ENCODE measurements around the gene SAP25. TPM values are rescaled to one million over a fixed set of nuclear protein-coding genes. Genes with fewer than 3 reads are reported as not detected.

The SAP25 gene
- total and polyA plus RNA-seq, 2 of the 8 experiments (the other 6 are each of a cell fraction or from before 2014, with no cell fraction given) = 3.6 to 5.8 TPM

DNA sequence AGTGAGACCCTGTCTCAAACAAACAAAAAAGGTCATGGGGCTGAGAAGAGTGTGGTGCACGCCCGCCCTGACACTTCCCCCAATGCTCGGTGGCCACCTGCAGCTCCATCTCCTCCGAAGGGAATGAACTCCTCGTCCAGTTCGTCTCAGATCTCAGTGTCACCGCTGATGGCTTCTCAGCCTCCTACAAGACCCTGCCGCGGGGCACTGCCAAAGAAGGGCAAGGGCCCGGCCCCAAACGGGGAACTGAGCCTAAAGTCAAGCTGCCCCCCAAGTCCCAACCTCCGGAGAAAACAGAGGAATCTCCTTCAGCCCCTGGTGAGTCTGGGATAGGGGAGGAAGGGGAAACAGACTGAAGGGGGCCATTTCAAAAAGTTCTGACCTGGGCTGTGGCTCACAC, 32.6 kb upstream of the SAP25 start:
- H3K9ac ChIP-seq (replicated peaks in 1 of 4; ENCODE audit: extremely low read depth in 1 of 4, low read depth in 3 of 4, low read length in 3 of 4) = no peak overlapping the region; a peak in 1 of 7 replicates
- peaks cover 0 to 25% (median 17%) of the 10 kb centered on the region in 4 experiments; a peak in 6 of 7 replicates for H3K4me1 ChIP-seq (replicated peaks in 1 of 4; ENCODE audit: control insufficient read depth in 3 of 4, insufficient read depth in 4 of 4, low read length in 3 of 4)
- H3K79me1 ChIP-seq (ENCODE audit: low read depth, low read length) = 0 out of 2 replicates have a peak, but pooled peaks cover 2% of the 10 kb centered on the region
- H3K4me3 ChIP-seq (ENCODE audit: extremely low read depth in 1 of 4, insufficient read depth in 2 of 4, low read depth in 3 of 4, low read length in 4 of 4) = peak overlapping the region in 1 of 4 experiments; percentile 82; a peak in 1 of 8 replicates
- no peak overlapping the region for H2BK20ac ChIP-seq (ENCODE audit: low read length)
- no peaks in the 10 kb centered on the region for H4K20me1 ChIP-seq (replicated peaks in 1 of 2; ENCODE audit: control insufficient read depth in 1 of 2, insufficient read depth in 2 of 2, low read length in 2 of 2)
- H3K23ac ChIP-seq (ENCODE audit: insufficient read length) = no peak overlapping the region
- H2BK5ac ChIP-seq (ENCODE audit: low read depth, low read length) = 0 out of 2 replicates have a peak overlapping the region, but pooled peaks have one; percentile 24
- H2BK15ac ChIP-seq (ENCODE audit: low read length) = 0 out of 2 replicates have a peak overlapping the region, but pooled peaks have one; percentile 31
- peaks cover 0 to 3% of the 10 kb centered on the region in 2 experiments; a peak in 1 of 4 replicates for H3K79me2 ChIP-seq (ENCODE audit: control insufficient read depth in 1 of 2, insufficient read depth in 2 of 2, low read length in 2 of 2)
- no peak overlapping the region for H2AFZ ChIP-seq (ENCODE audit: low read length)
- H3K9me3 ChIP-seq (ENCODE audit: insufficient read depth in 2 of 2, low read depth in 1 of 2, low read length in 1 of 2) = no peaks in the 10 kb centered on the region
- no peak overlapping the region for H4K8ac ChIP-seq (ENCODE audit: extremely low read depth, insufficient read depth, low read length)
- H4K5ac ChIP-seq (ENCODE audit: insufficient read length, low read depth, low read length) = no peak overlapping the region
- no peak overlapping the region for H2BK120ac ChIP-seq (replicated peaks; ENCODE audit: low read depth, low read length)
- peak overlapping the region; percentile 27; the same call in 1 of the 2 replicates for H2BK12ac ChIP-seq (ENCODE audit: low read depth, low read length)
- peaks cover 25% of the 10 kb centered on the region for H3K23me2 ChIP-seq (ENCODE audit: low read depth, low read length)
- H4K91ac ChIP-seq (replicated peaks; ENCODE audit: insufficient read length, low read length) = no peak overlapping the region
- H3K4ac ChIP-seq (replicated peaks; ENCODE audit: insufficient read length, low read depth, low read length) = no peak overlapping the region
- POLR2A ChIA-PET (ENCODE audit: partially characterized antibody) = interaction anchor here (0.7 to 8.9 kb wide), 8 partner anchors 14 to 177 kb away, joined by 3 to 172 read pairs (median 4); partner anchors contain the start of genes FBXO24, GIGYF1, LRCH4 and ZCWPW1
- WGBS, 2 experiments (ENCODE audit: extremely low coverage in 1 of 2, insufficient coverage in 1 of 2, insufficient read length in 1 of 2, insufficient replicate concordance in 2 of 2, low coverage in 1 of 2, low lambda C conversion rate in 2 of 2, missing lambda C conversion rate in 1 of 2) = 79% methylated on average over 10 of the region's 12 CpGs; no CpG with 5 or more reads in 1 of the 2 experiments
- CTCF ChIA-PET (ENCODE audit: partially characterized antibody) = interaction anchor here (0.8 to 5.4 kb wide), 12 partner anchors 21 to 207 kb away, joined by 3 to 39 read pairs (median 4); partner anchors contain the start of genes FBXO24, GIGYF1 and LRCH4
- no peak overlapping the region for H3K14ac ChIP-seq (ENCODE audit: insufficient read length)
- H3K56ac ChIP-seq (replicated peaks; ENCODE audit: insufficient read length, low read depth, low read length) = no peak overlapping the region
- no peak overlapping the region; the same call in 1 of the 2 replicates for H3K18ac ChIP-seq (ENCODE audit: extremely low read depth, low read length)
- H3K4me2 ChIP-seq (ENCODE audit: insufficient read depth in 1 of 2, low read depth in 2 of 2, low read length in 2 of 2) = peak overlapping the region; percentile 98
- no peak overlapping the region for H3K27ac ChIP-seq (ENCODE audit: low read depth, low read length)
- DNase-seq (ENCODE audit: low read depth in 1 of 2, low spot score in 2 of 2) = no peak
- no peak overlapping the region for H2AK5ac ChIP-seq (ENCODE audit: low read depth, low read length)
- FAIRE-seq = no peak
- peaks cover 0 to 7% (median under 1%) of the 10 kb centered on the region in 4 experiments; a peak in 3 of 8 replicates for H3K36me3 ChIP-seq (ENCODE audit: control insufficient read depth in 2 of 4, insufficient read depth in 4 of 4, low read length in 3 of 4)
- peaks cover 0 to 10% (median 4%) of the 10 kb centered on the region in 4 experiments; a peak in 2 of 7 replicates for H3K27me3 ChIP-seq (replicated peaks in 1 of 4; ENCODE audit: control insufficient read depth in 3 of 4, extremely low read depth in 1 of 4, insufficient read depth in 3 of 4, low read length in 3 of 4)
- TF ChIP-seq GABPA (IDR thresholded peaks at IDR 0.05; ENCODE audit: borderline replicate concordance, insufficient read depth, low read length) (no peak), SIN3A (conservative IDR thresholded peaks at IDR 0.05 in 1 of 2, IDR thresholded peaks at IDR 0.05 in 1 of 2; ENCODE audit: low read depth in 1 of 2, low read length in 2 of 2) (no peak), RFX5 (IDR thresholded peaks at IDR 0.05; ENCODE audit: borderline replicate concordance, low read depth, low read length) (no peak), TEAD4 (IDR thresholded peaks at IDR 0.05; ENCODE audit: low read depth, low read length) (no peak), MAFK (IDR thresholded peaks at IDR 0.05; ENCODE audit: low read depth, low read length) (no peak), SP4 (IDR thresholded peaks at IDR 0.05; ENCODE audit: low read length) (no peak), JUN (IDR thresholded peaks at IDR 0.05; ENCODE audit: low read depth, low read length) (no peak), CBX8 (IDR thresholded peaks at IDR 0.05; ENCODE audit: borderline replicate concordance, low read depth, low read length) (no peak), EGR1 (IDR thresholded peaks at IDR 0.05; ENCODE audit: borderline replicate concordance, low read depth, low read length) (no peak), GTF2F1 (IDR thresholded peaks at IDR 0.05; ENCODE audit: borderline replicate concordance, low read depth, low read length) (no peak), POLR2A (IDR thresholded peaks at IDR 0.05; ENCODE audit: control extremely low read depth in 1 of 2, low read depth in 2 of 2, low read length in 2 of 2) (no peak), RAD21 (IDR thresholded peaks at IDR 0.05 in 1 of 2, conservative IDR thresholded peaks at IDR 0.05 in 1 of 2; ENCODE audit: low read depth in 2 of 2, low read length in 2 of 2) (no peak), SIX5 (IDR thresholded peaks at IDR 0.05; ENCODE audit: low read depth, low read length) (no peak)
